Measurements from ENCODE around the gene MAP2K7. TPM values are rescaled to one million over a fixed set of nuclear protein-coding genes. Genes with fewer than 3 reads are reported as not detected.

MAP2K7 gene
- total RNA-seq, 1 experiment from 2014 or later: 39.4 TPM

DNA sequence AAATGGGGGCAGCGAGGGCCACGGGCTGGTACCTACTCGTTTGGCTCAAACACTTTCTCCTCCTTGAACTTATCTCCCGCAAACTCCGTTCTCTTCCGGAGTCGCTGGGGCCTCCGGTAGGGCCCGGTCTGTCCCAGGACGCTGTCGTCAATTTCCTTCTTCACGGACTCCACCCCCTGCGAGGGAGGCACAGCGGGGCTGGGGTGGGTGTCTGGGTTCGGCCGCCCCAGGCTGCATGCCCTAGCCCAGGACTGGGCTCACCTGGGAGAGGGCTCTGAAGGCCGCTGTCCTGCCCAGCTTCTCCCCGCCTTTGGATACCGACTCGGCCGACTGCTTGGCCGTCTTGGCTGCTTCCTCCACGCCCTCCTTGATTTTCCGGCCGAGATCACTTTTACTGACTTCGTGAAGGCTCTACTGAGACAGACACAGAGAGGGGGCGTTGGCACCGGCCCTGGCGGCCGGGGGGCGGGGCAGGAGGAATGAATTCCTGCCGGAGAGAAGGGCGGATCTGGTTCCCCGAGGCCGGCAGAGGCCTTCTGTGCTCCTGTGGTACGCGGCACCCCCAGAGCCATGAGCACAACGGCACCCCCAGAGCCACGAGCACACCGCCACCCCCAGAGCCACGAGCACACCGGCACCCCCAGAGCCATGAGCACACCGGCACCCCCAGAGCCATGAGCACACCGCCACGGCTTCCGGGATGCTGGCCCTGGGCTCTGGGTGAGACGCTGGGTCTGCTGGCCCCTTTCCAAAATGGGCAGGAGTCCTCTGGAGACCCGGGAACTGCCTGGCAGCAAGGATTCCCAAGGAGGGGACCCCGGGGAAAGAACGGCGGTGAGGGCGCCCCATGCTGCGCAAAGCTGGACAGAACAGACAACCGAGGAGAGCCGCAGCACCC lies 30.4 kb downstream of the MAP2K7 start:
- H3K4me1 Mint-ChIP-seq: no peaks in the 10 kb centered on the region
- no peaks in the 10 kb centered on the region for H3K9me3 Mint-ChIP-seq
- H3K36me3 Mint-ChIP-seq: peaks cover 41% of the 10 kb centered on the region
- H3K4me3 Mint-ChIP-seq: no peak overlapping the region
- H3K27me3 Mint-ChIP-seq (ENCODE audit: low read depth): no peaks in the 10 kb centered on the region
- no peak for DNase-seq (ENCODE audit: low spot score)
- ATAC-seq: no peak
- CTCF ChIA-PET: interaction anchor here (1.0 kb wide), 1 partner anchor 10 kb away, joined by 5 read pairs; the partner anchor contains the start of gene TIMM44
- POLR2A ChIA-PET: no interaction called here
- TF ChIP-seq, protein P1, sequence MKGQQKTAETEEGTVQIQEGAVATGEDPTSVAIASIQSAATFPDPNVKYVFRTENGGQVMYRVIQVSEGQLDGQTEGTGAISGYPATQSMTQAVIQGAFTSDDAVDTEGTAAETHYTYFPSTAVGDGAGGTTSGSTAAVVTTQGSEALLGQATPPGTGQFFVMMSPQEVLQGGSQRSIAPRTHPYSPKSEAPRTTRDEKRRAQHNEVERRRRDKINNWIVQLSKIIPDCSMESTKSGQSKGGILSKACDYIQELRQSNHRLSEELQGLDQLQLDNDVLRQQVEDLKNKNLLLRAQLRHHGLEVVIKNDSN (CRISPR knock-in tag; IDR thresholded peaks at IDR 0.05): no peak
- no peak for TF ChIP-seq CREM (CRISPR knock-in tag; IDR thresholded peaks at IDR 0.05)
- TF ChIP-seq, protein P2, sequence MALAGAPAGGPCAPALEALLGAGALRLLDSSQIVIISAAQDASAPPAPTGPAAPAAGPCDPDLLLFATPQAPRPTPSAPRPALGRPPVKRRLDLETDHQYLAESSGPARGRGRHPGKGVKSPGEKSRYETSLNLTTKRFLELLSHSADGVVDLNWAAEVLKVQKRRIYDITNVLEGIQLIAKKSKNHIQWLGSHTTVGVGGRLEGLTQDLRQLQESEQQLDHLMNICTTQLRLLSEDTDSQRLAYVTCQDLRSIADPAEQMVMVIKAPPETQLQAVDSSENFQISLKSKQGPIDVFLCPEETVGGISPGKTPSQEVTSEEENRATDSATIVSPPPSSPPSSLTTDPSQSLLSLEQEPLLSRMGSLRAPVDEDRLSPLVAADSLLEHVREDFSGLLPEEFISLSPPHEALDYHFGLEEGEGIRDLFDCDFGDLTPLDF (CRISPR knock-in tag; IDR thresholded peaks at IDR 0.05): no peak
- no peak for TF ChIP-seq ZSCAN18 (CRISPR knock-in tag; IDR thresholded peaks at IDR 0.05)
- no peak for TF ChIP-seq ARID4B (CRISPR knock-in tag; IDR thresholded peaks at IDR 0.05; ENCODE audit: borderline replicate concordance)
- TF ChIP-seq, protein P3, sequence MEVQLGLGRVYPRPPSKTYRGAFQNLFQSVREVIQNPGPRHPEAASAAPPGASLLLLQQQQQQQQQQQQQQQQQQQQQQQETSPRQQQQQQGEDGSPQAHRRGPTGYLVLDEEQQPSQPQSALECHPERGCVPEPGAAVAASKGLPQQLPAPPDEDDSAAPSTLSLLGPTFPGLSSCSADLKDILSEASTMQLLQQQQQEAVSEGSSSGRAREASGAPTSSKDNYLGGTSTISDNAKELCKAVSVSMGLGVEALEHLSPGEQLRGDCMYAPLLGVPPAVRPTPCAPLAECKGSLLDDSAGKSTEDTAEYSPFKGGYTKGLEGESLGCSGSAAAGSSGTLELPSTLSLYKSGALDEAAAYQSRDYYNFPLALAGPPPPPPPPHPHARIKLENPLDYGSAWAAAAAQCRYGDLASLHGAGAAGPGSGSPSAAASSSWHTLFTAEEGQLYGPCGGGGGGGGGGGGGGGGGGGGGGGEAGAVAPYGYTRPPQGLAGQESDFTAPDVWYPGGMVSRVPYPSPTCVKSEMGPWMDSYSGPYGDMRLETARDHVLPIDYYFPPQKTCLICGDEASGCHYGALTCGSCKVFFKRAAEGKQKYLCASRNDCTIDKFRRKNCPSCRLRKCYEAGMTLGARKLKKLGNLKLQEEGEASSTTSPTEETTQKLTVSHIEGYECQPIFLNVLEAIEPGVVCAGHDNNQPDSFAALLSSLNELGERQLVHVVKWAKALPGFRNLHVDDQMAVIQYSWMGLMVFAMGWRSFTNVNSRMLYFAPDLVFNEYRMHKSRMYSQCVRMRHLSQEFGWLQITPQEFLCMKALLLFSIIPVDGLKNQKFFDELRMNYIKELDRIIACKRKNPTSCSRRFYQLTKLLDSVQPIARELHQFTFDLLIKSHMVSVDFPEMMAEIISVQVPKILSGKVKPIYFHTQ (CRISPR knock-in tag; IDR thresholded peaks at IDR 0.05): no peak
- TF ChIP-seq, protein P4, sequence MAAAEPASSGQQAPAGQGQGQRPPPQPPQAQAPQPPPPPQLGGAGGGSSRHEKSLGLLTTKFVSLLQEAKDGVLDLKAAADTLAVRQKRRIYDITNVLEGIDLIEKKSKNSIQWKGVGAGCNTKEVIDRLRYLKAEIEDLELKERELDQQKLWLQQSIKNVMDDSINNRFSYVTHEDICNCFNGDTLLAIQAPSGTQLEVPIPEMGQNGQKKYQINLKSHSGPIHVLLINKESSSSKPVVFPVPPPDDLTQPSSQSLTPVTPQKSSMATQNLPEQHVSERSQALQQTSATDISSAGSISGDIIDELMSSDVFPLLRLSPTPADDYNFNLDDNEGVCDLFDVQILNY (CRISPR knock-in tag; IDR thresholded peaks at IDR 0.05): no peak
- no peak for TF ChIP-seq MYBL2 (CRISPR knock-in tag; IDR thresholded peaks at IDR 0.05)
- TF ChIP-seq, protein P5, sequence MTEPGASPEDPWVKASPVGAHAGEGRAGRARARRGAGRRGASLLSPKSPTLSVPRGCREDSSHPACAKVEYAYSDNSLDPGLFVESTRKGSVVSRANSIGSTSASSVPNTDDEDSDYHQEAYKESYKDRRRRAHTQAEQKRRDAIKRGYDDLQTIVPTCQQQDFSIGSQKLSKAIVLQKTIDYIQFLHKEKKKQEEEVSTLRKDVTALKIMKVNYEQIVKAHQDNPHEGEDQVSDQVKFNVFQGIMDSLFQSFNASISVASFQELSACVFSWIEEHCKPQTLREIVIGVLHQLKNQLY (CRISPR knock-in tag; IDR thresholded peaks at IDR 0.05): no peak
- no peak for TF ChIP-seq SP1 (CRISPR knock-in tag; conservative IDR thresholded peaks at IDR 0.05)
- no peak for TF ChIP-seq JUN (CRISPR knock-in tag; IDR thresholded peaks at IDR 0.05)
- TF ChIP-seq ZNF219 (CRISPR knock-in tag; IDR thresholded peaks at IDR 0.05; ENCODE audit: borderline replicate concordance): no peak
- TF ChIP-seq ZNF425 (CRISPR knock-in tag; conservative IDR thresholded peaks at IDR 0.05): no peak
- TF ChIP-seq, protein P6, sequence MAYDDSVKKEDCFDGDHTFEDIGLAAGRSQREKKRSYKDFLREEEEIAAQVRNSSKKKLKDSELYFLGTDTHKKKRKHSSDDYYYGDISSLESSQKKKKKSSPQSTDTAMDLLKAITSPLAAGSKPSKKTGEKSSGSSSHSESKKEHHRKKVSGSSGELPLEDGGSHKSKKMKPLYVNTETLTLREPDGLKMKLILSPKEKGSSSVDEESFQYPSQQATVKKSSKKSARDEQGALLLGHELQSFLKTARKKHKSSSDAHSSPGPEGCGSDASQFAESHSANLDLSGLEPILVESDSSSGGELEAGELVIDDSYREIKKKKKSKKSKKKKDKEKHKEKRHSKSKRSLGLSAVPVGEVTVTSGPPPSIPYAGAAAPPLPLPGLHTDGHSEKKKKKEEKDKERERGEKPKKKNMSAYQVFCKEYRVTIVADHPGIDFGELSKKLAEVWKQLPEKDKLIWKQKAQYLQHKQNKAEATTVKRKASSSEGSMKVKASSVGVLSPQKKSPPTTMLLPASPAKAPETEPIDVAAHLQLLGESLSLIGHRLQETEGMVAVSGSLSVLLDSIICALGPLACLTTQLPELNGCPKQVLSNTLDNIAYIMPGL (CRISPR knock-in tag; IDR thresholded peaks at IDR 0.05): no peak
- TF ChIP-seq SOX15 (CRISPR knock-in tag; IDR thresholded peaks at IDR 0.05): no peak
- no peak for TF ChIP-seq ZNF416 (CRISPR knock-in tag; IDR thresholded peaks at IDR 0.05)
- TF ChIP-seq, protein P7, sequence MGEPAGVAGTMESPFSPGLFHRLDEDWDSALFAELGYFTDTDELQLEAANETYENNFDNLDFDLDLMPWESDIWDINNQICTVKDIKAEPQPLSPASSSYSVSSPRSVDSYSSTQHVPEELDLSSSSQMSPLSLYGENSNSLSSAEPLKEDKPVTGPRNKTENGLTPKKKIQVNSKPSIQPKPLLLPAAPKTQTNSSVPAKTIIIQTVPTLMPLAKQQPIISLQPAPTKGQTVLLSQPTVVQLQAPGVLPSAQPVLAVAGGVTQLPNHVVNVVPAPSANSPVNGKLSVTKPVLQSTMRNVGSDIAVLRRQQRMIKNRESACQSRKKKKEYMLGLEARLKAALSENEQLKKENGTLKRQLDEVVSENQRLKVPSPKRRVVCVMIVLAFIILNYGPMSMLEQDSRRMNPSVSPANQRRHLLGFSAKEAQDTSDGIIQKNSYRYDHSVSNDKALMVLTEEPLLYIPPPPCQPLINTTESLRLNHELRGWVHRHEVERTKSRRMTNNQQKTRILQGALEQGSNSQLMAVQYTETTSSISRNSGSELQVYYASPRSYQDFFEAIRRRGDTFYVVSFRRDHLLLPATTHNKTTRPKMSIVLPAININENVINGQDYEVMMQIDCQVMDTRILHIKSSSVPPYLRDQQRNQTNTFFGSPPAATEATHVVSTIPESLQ (CRISPR knock-in tag; IDR thresholded peaks at IDR 0.05): no peak
- H3K27ac Mint-ChIP-seq: no peak overlapping the region
